Fibroblast of villous mesenchyme (primary cell): ENCODE results near the gene LRRK1. TPM values are rescaled to one million over a fixed set of nuclear protein-coding genes. Genes with fewer than 3 reads are reported as not detected.

Experiments used
- DNase-seq: peaks from one replicate; pipeline ENCODE4 v3.0.0-alpha.2; 2010; ENCODE audit warnings: low read depth
- H3K4me3 ChIP-seq: 2 replicates; pipeline ENCODE4 v1.5.1; 2011; ENCODE audit warnings: low read depth, mild to moderate bottlenecking, low read length
- total RNA-seq: library from RNA; depleted of rRNA; stranded (reverse); fragments of >200 nt; gene quantifications from 2 replicates; pipeline ENCODE4 v1.2.3, GENCODE V29; 2012
- TF ChIP-seq, protein P1 (sequence below): IDR thresholded peaks from 2 replicates; pipeline ENCODE4 v1.5.1; 2012; ENCODE audit warnings: low read depth, mild to moderate bottlenecking, low read length; ENCODE audit not compliant: insufficient read depth

The LRRK1 gene
- total RNA-seq, 1 donor, result 10.8 TPM

DNA sequence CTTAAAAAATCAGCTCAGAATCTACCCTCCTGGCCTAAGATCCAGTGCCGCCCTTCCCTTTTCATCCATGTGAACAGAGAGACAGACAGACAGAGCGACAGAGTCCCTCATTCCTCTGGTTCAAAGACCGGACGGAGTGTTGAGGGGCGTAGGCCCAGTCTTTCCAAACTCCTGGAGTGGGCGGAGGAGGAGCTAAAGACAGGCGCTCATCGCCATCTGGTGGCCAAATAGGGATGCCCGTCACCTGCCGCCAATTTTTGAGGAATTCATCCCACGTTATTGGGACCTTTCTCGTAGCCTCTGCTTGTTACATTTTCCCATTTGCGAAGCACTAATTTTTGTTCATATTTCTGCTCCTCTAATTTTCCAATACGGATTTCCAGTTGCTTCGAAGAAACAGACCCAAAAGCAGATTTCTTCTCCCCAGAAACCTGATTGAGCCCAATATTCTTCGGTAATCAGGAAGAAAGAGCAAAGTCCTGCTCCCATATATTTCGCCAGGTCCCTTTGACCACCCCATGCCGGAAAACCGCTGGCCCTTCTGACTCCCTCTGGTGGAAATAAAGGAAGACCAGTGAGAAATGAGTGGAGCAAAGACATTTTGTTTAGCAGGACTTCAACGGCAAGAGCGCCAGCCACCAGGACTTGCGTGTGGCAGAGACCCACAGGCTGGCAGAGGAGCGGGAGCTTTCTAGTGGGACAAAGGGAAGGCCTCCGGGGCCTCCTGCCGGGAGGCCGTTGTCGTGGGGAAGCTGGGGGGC lies 88.0 kb downstream of the LRRK1 start:
- no peak overlapping the region for H3K4me3 ChIP-seq
- DNase-seq, result peak; percentile 82
- TF ChIP-seq, protein P1, sequence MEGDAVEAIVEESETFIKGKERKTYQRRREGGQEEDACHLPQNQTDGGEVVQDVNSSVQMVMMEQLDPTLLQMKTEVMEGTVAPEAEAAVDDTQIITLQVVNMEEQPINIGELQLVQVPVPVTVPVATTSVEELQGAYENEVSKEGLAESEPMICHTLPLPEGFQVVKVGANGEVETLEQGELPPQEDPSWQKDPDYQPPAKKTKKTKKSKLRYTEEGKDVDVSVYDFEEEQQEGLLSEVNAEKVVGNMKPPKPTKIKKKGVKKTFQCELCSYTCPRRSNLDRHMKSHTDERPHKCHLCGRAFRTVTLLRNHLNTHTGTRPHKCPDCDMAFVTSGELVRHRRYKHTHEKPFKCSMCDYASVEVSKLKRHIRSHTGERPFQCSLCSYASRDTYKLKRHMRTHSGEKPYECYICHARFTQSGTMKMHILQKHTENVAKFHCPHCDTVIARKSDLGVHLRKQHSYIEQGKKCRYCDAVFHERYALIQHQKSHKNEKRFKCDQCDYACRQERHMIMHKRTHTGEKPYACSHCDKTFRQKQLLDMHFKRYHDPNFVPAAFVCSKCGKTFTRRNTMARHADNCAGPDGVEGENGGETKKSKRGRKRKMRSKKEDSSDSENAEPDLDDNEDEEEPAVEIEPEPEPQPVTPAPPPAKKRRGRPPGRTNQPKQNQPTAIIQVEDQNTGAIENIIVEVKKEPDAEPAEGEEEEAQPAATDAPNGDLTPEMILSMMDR, result peak; percentile 88

DNA sequence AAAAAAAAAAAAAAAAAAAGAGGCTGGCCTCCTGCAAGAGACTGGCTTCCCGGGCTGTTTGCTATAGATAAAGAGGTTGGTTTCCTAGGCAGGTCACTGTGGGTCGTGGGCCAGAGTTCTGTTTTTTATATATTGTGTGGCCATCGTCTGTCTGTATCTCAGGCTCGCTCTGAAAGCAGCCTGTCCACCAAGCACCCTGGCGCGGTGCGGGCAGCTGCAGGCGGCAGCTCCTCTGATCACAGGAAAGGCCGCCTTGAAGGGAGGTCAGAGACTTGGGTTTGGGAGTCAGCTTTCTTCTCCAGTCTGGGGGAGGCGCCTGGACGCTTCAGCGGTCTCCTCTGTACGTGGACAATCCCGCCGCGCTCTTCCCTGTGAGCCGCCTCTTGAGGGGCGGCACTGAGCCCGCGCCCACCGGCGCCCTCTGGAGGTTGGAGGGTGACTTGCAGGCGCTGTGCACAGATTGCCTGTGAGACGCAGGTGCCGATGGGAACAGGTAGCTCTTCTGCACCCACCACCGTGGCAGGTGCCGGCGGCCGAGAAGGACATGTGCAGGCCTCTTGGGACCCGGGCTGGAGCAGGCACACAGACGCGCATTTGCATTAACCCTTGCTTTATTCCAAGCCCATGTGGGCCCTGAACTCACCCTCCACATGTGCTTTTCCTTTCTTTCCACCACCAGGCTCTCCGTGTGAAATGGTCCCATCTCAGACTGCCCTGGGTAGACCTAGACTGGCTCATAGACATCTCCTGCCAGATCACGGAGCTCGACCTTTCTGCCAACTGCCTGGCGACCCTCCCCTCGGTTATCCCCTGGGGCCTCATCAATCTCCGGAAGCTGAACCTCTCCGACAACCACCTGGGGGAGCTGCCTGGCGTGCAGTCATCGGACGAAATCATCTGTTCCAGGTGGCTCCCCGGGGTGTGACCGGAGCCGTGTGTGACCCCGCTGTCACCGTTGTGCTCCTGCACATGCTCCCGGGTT lies 89.3 kb downstream of the LRRK1 start:
- DNase-seq, result peak; percentile 74
- TF ChIP-seq, protein P1, result peak; percentile 94
- H3K4me3 ChIP-seq, result peak overlapping the region; percentile 47

GRCh38 chr15:101009176-101009575 lies 90.0 kb downstream of the LRRK1 start:
- no peak overlapping the region for H3K4me3 ChIP-seq
- no peak for DNase-seq
- TF ChIP-seq, protein P1, result no peak

DNA sequence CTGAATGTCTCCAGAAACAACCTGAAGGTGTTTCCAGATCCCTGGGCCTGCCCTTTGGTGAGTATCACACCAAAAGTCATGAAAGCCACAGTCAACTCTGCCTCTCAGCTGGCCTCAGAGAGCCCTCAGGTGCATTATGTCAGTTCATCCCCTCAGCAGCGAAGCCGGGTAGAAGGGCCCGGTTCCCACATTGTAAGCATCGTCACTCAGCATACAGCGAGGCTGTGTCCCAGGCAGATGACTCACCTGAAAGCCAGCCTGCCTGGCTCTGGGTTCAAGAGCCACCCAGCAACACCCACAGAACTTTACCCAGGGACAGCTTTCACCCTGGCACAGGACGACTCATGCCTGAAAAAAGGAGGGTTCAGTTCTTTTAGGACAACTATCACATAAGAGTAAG lies 91.6 kb downstream of the LRRK1 start:
- TF ChIP-seq, protein P1, result no peak
- H3K4me3 ChIP-seq, result no peak overlapping the region
- no peak for DNase-seq

DNA sequence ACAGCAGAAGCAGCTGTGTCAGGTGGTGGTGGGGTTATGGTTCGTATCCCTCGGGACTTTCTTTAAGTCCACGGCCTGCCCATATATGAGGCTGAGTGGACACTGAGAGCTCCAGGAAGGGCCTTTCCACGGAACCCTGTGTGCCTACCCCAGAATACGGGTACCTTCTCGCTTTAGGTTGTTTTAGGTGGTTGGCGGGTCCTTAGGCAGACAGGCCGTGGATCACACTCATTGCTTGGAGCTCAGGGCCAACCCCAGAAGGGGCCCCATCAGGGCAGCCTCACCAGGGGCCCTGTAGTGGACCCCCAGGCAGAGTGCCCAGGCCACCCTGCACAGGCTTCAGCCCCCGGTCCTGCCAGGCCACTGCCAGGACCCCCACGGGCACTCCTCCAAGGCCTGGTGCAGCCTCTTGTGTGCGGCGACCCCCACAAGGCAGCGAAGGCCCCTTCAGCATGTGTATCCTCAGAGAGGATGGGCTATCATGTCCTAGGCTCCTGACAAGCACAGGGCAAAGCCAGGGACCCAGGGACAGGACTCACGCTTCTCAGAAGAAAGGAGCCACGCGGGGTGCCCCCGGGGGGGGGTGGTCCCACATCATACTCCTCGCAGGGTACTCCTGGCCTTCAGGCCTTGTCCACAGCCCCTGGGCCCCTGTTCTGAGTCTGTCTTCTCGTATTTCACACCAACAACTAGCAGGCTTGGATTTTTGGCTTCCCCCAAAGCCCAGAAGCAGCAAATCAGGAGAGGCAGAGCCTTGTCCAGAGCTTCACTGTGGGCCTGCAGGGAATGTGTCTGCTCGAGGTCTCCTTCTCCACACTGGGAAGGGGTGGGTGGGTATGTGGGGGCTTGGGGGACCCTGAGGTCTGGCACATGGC lies 93.4 kb downstream of the LRRK1 start:
- TF ChIP-seq, protein P1, result no peak
- DNase-seq, result no peak
- H3K4me3 ChIP-seq, result no peak overlapping the region

- TF ChIP-seq, protein P1, result no peak
- DNase-seq, result no peak
- H3K4me3 ChIP-seq, result no peak overlapping the region
Observed at GRCh38 chr15:101013201-101013550, 94.0 kb downstream of the LRRK1 start.
